DOHH2 (cell line): ENCODE measurements around the gene CACTIN.

Source experiments
- H3F3A ChIP-seq: fragments of 200-600 bp; sonication (generic), shearing (Covaris generic); 2 replicates; pipeline ENCODE4 v1.6.0; 2016; ENCODE audit warnings: antibody characterized with exemption, mild to moderate bottlenecking; ENCODE audit not compliant: control insufficient read depth, insufficient read depth
- H3K27ac ChIP-seq: fragments of 200-600 bp; sonication (generic); 2 replicates; pipeline ENCODE4 v1.5.1; 2014; ENCODE audit warnings: low read depth, mild to moderate bottlenecking, low read length, moderate library complexity
- H3K27me3 ChIP-seq: fragments of 200-600 bp; sonication (generic); 2 replicates; pipeline ENCODE4 v1.6.1; 2014; ENCODE audit warnings: mild to moderate bottlenecking, low read length, mixed read lengths; ENCODE audit not compliant: control insufficient read depth
- H3K36me3 ChIP-seq: fragments of 200-600 bp; sonication (generic); 2 replicates; pipeline ENCODE4 v1.6.1; 2014; ENCODE audit warnings: mild to moderate bottlenecking, low read length, moderate library complexity, mixed read lengths; ENCODE audit not compliant: control insufficient read depth
- H3K4me1 ChIP-seq: fragments of 200-600 bp; sonication (generic); 2 replicates; pipeline ENCODE4 v1.6.1; 2014; ENCODE audit warnings: mild to moderate bottlenecking, low read length, mixed read lengths; ENCODE audit not compliant: control insufficient read depth
- H3K4me2 ChIP-seq: fragments of 200-600 bp; sonication (generic); 2 replicates; pipeline ENCODE4 v1.6.0; 2014; ENCODE audit warnings: mild to moderate bottlenecking, low read length, moderate library complexity
- H3K4me3 ChIP-seq: fragments of 200-600 bp; sonication (generic); 2 replicates; pipeline ENCODE4 v1.5.1; 2014; ENCODE audit warnings: mild to moderate bottlenecking, low read length, mixed read lengths
- H3K79me2 ChIP-seq: fragments of 200-600 bp; sonication (generic); 2 replicates; pipeline ENCODE4 v1.6.1; 2014; ENCODE audit warnings: mild to moderate bottlenecking, low read length, mixed read lengths; ENCODE audit not compliant: control insufficient read depth
- H3K9me2 ChIP-seq: fragments of 200-600 bp; sonication (generic); replicated peaks from 2 replicates; pipeline ENCODE4 v1.6.1; 2014; ENCODE audit warnings: mild to moderate bottlenecking, low read length, mixed read lengths; ENCODE audit not compliant: control insufficient read depth
- H3K9me3 ChIP-seq: fragments of 200-600 bp; sonication (generic); 2 replicates; pipeline ENCODE4 v1.6.1; 2014; ENCODE audit warnings: antibody characterized with exemption, low read length, mixed read lengths; ENCODE audit not compliant: control insufficient read depth, insufficient read depth
- H4K20me1 ChIP-seq: fragments of 200-600 bp; sonication (generic); 2 replicates; pipeline ENCODE4 v1.6.0; 2014; ENCODE audit warnings: low read depth, mild to moderate bottlenecking, antibody characterized with exemption, low read length, moderate library complexity; ENCODE audit not compliant: control insufficient read depth, insufficient read depth
- EZH2phosphoT487 ChIP-seq: fragments of 200-600 bp; sonication (generic); IDR thresholded peaks from 2 replicates; pipeline ENCODE4 v1.6.1; 2017; ENCODE audit warnings: borderline replicate concordance, mild to moderate bottlenecking, antibody characterized with exemption, low read length, moderate library complexity, mixed read lengths
- TF ChIP-seq, protein P1 (sequence below): fragments of 200-600 bp; sonication (generic); IDR thresholded peaks from one replicate; pipeline ENCODE4 v1.5.1; 2014; ENCODE audit warnings: antibody characterized with exemption, mild to moderate bottlenecking, low read depth, low read length; ENCODE audit not compliant: poor library complexity, severe bottlenecking

Gene CACTIN

GRCh38 chr19:3670796-3671679 lies 44.4 kb upstream of the CACTIN start:
- H3K4me2 ChIP-seq: peak overlapping the region; percentile 49
- peaks cover 18% of the 10 kb centered on the region for H3K4me1 ChIP-seq
- H3K27ac ChIP-seq: no peak overlapping the region
- H3K9me2 ChIP-seq: no peaks in the 10 kb centered on the region
- no peaks in the 10 kb centered on the region for H3K9me3 ChIP-seq
- peaks cover 10% of the 10 kb centered on the region for H4K20me1 ChIP-seq
- peaks cover 21% of the 10 kb centered on the region for H3K27me3 ChIP-seq
- no peak for TF ChIP-seq EZH2phosphoT487
- TF ChIP-seq, protein P1, sequence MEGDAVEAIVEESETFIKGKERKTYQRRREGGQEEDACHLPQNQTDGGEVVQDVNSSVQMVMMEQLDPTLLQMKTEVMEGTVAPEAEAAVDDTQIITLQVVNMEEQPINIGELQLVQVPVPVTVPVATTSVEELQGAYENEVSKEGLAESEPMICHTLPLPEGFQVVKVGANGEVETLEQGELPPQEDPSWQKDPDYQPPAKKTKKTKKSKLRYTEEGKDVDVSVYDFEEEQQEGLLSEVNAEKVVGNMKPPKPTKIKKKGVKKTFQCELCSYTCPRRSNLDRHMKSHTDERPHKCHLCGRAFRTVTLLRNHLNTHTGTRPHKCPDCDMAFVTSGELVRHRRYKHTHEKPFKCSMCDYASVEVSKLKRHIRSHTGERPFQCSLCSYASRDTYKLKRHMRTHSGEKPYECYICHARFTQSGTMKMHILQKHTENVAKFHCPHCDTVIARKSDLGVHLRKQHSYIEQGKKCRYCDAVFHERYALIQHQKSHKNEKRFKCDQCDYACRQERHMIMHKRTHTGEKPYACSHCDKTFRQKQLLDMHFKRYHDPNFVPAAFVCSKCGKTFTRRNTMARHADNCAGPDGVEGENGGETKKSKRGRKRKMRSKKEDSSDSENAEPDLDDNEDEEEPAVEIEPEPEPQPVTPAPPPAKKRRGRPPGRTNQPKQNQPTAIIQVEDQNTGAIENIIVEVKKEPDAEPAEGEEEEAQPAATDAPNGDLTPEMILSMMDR: no peak
- no peaks in the 10 kb centered on the region for H3K79me2 ChIP-seq
- H3K36me3 ChIP-seq: no peaks in the 10 kb centered on the region
- H3K4me3 ChIP-seq: no peak overlapping the region
- H3F3A ChIP-seq: no peaks in the 10 kb centered on the region

DNA sequence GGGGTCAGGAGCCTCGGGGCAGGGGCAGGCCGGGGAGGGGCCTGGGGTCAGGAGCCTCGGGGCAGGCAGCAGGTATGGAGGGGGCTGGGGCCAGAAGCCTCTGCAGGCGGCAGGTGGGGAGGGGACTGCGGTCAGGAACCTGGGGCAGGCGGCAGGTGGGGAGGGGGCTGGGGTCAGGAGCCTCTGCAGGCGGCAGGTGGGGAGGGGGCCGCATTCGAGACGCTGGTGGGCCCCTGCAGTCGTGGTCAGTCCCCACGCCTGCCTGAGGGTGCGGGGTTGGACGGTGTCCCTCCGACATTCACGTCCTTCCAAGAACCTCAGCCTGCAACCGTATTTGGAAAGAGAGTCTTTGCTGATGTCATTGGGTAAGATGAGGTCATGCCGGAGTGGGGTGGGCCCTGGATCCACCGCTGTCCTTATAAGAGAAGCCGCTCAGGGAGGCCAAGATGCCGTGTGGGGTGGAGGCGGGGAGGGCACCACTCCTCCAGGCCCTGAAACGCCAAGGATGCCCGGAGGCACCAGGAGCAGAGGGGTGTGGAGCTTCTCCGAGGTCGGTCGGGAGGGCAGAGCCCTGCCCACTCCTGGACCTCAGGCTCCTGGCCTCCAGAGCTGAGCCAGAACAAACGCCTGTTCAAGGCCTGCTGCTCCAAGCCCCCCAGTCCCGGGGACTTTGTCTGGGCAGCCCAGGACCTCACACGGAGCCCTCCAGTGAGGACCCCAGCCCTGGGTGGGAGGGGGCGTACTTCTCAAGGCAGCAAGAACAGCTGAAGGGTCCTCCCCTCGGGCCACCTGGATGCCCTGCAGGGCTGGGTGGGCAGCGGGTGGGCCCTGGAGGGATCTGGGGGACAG lies 43.6 kb upstream of the CACTIN start:
- Histone ChIP-seq H3K9me2 (no peaks in the 10 kb centered on the region), H3F3A (no peaks in the 10 kb centered on the region), H3K4me3 (no peak overlapping the region), H3K4me2 (no peak overlapping the region), H3K79me2 (no peaks in the 10 kb centered on the region), H3K27ac (no peak overlapping the region), H4K20me1 (peaks cover 10% of the 10 kb centered on the region; the same call in 1 of the 2 replicates), H3K36me3 (no peaks in the 10 kb centered on the region), H3K27me3 (peaks cover 21% of the 10 kb centered on the region), H3K4me1 (peaks cover 27% of the 10 kb centered on the region), H3K9me3 (no peaks in the 10 kb centered on the region)
- no peak for TF ChIP-seq EZH2phosphoT487
- TF ChIP-seq, protein P1: no peak

DNA sequence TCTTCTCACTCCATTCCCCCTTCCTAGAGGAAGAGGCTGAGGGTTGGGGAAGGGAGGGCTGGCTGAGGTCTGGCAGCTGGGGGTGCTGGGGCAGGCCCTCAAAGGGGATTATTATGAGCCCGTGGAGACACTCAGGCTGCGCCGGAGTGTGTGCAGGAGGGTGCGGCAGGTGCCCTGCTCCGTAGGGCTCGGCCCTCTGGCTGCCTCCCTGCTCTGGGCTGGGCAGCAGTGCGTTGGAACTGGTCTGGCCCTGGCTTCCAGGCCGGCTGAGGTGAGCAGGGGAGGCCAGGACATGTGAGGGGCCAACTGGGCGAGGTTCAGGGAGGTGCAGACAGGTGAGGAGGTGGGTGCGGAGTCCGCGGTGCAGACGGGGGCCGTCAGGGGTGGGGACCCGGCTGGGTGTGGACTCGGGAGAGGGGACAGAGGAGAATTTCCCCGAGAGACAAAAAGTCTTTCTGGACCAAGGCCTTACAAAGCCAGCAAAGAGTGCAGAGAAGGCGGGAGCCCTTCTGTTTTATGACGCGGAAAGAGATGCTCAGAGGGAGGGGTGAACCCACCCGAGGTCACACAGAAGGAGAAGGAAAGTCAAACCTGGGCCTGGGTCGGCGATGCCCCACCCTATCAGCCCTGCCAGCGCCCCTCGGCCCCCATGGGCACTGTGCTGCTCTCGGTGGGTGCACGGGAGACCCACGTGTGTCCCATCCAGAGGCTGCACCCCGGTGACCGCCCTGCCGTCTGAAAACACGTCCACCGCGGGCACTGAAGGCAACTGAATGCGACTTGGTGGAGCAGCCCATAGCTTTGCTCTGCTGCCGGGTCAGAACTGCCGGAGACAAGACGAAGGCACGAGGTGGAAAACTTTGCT lies 42.7 kb upstream of the CACTIN start:
- no peaks in the 10 kb centered on the region for H3K36me3 ChIP-seq
- peaks cover 21% of the 10 kb centered on the region for H3K27me3 ChIP-seq
- no peak for TF ChIP-seq EZH2phosphoT487
- TF ChIP-seq, protein P1: no peak
- H3K79me2 ChIP-seq: no peaks in the 10 kb centered on the region
- no peaks in the 10 kb centered on the region for H3K9me2 ChIP-seq
- no peak overlapping the region for H3K4me2 ChIP-seq
- no peaks in the 10 kb centered on the region for H3K9me3 ChIP-seq
- H3K4me3 ChIP-seq: no peak overlapping the region
- no peak overlapping the region for H3K27ac ChIP-seq
- no peaks in the 10 kb centered on the region for H3F3A ChIP-seq
- H3K4me1 ChIP-seq: peaks cover 36% of the 10 kb centered on the region
- H4K20me1 ChIP-seq: peaks cover 10% of the 10 kb centered on the region; the same call in 1 of the 2 replicates
